ENCODE measurements around the gene KIAA1671.
"Not testable (repeated sequence)": the region's sequence is repeated elsewhere in the genome, so short reads cannot be mapped to it uniquely, and the experiment has no call there.

The KIAA1671 gene

DNA sequence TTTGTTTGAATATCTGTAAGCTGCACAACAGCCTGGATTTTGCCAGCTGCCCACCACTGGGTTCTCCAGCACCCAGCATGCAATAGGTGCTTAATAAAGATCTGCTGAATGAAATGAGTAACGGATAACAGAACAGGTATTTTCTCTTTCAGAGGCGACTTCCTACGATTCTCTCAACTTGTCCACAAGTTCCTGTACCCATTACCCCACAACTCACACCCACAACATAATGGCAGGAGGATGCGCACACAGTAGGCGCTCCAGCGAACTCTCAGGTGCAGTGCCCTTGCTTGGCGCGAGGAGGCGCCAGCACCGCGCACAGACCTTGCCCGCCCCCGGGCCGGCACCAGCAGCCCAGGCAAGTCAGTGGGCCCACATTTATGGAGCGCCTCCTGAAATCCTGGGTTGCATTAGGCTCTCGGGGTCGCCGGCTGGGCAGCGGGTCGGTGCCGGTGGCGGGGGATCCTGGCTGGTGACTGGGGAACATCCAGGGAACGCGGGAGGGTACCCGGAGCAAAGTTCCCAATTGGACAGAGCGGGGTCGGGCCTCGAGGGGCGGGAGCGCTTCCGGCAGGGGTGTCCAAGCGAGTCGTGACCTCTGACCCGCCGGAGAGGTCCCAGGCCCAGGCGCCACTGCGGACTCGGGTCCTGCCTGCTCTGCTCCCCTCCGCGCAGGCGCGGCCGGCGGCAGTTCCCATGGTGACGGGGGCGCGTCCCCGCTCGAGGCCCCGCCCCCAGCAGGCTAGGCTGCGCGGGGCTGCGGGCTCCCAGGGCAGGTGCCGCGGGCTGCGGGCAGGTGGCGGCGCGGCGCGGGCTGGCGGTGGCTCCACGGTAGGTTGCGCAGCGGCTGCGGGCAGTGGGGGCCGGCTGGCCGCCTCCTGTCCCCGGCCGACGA lies at the start of gene KIAA1671:
Gene KIAA1671, plus strand, starts transcription at position 775 of the 895 bp plus-strand sequence. CDS start 75,284 bp downstream, outside the sequence.
- H3K9me3 ChIP-seq (ENCODE audit: control insufficient read depth, low read depth, low read length): no peaks in the 10 kb centered on the region
- H3K36me3 ChIP-seq (ENCODE audit: control insufficient read depth, low read depth, low read length): no peaks in the 10 kb centered on the region
- peaks cover 21% of the 10 kb centered on the region for H3K4me1 ChIP-seq (ENCODE audit: control insufficient read depth, low read depth, low read length)
- peak within 1 kb of the TSS; percentile 82 for H3K4me3 ChIP-seq (ENCODE audit: low read length)
- H3K9ac ChIP-seq (ENCODE audit: low read length): peak within 1 kb of the TSS; percentile 86
- H3K27me3 ChIP-seq (ENCODE audit: control insufficient read depth, insufficient read depth, low read length): peaks cover 8% of the 10 kb centered on the region
- H3K27ac ChIP-seq (ENCODE audit: low read length): peak within 1 kb of the TSS; percentile 24

- Histone ChIP-seq H3K27me3 (ENCODE audit: control insufficient read depth, insufficient read depth, low read length) (no peaks in the 10 kb centered on the region), H3K36me3 (ENCODE audit: control insufficient read depth, low read depth, low read length) (peaks cover 3% of the 10 kb centered on the region), H3K9ac (ENCODE audit: low read length) (no peak overlapping the region), H3K9me3 (ENCODE audit: control insufficient read depth, low read depth, low read length) (no peaks in the 10 kb centered on the region), H3K27ac (ENCODE audit: low read length) (no peak overlapping the region), H3K4me3 (ENCODE audit: low read length) (no peak overlapping the region), H3K4me1 (ENCODE audit: control insufficient read depth, low read depth, low read length) (no peaks in the 10 kb centered on the region)
Observed at GRCh38 chr22:24905909-24906308, 46.6 kb upstream of the KIAA1671 start.

- not testable (repeated sequence) for H3K36me3 ChIP-seq (ENCODE audit: control insufficient read depth, low read depth, low read length); H3K9me3 ChIP-seq (ENCODE audit: control insufficient read depth, low read depth, low read length); H3K27ac ChIP-seq (ENCODE audit: low read length); H3K4me1 ChIP-seq (ENCODE audit: control insufficient read depth, low read depth, low read length); H3K27me3 ChIP-seq (ENCODE audit: control insufficient read depth, insufficient read depth, low read length); H3K9ac ChIP-seq (ENCODE audit: low read length); H3K4me3 ChIP-seq (ENCODE audit: low read length)
Observed at GRCh38 chr22:24907101-24907500, 45.4 kb upstream of the KIAA1671 start.

- Histone ChIP-seq H3K27me3 (ENCODE audit: control insufficient read depth, insufficient read depth, low read length) (no peaks in the 10 kb centered on the region), H3K4me3 (ENCODE audit: low read length) (no peak overlapping the region), H3K9me3 (ENCODE audit: control insufficient read depth, low read depth, low read length) (no peaks in the 10 kb centered on the region), H3K4me1 (ENCODE audit: control insufficient read depth, low read depth, low read length) (no peaks in the 10 kb centered on the region), H3K9ac (ENCODE audit: low read length) (no peak overlapping the region), H3K27ac (ENCODE audit: low read length) (no peak overlapping the region), H3K36me3 (ENCODE audit: control insufficient read depth, low read depth, low read length) (no peaks in the 10 kb centered on the region)
Observed at GRCh38 chr22:24920029-24920428, 32.5 kb upstream of the KIAA1671 start.

DNA sequence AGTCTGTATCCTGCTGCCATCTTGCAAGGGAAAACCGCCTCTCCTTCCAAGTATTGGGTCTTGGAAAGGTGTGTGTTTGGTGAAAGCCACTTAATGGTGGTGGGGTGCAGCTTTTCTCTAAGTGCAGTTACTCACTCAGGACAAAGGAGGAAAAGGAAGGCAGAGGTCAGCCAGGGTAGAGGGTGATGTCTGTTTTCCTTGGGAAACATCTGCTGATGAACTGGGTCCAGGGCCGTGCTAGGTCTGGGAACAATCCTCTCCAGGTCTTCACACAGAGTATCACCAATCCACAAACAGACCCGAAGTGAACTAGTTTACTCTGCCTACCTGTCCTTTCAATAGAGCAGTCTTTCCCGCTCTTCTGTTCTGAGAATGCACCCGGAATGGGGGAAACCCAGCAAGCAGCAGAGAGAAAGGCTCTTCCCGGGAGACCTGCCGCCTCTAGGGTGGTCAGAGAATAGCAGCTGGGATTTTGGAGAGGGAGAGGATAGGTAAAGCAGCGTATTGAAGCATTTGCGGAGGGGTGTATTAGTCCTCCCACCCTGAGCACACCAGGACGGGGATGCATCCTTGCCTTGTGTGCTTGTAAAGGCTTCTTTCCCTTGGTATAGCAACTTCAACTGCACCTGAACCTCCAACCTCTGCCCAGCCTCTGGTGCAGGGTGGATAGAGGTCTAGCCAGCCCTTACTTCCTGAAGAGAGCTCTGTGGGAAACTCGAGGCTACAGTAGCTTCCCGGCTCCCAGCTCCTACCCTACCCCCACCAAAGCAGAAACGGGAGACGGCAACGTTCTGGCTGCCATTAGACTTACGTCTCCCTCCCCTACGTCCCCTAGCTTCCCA lies 26.7 kb upstream of the KIAA1671 start:
- H3K9ac ChIP-seq (ENCODE audit: low read length): no peak overlapping the region
- H3K27ac ChIP-seq (ENCODE audit: low read length): no peak overlapping the region
- no peak overlapping the region for H3K4me3 ChIP-seq (ENCODE audit: low read length)
- H3K36me3 ChIP-seq (ENCODE audit: control insufficient read depth, low read depth, low read length): no peaks in the 10 kb centered on the region
- peaks cover 3% of the 10 kb centered on the region for H3K4me1 ChIP-seq (ENCODE audit: control insufficient read depth, low read depth, low read length)
- H3K9me3 ChIP-seq (ENCODE audit: control insufficient read depth, low read depth, low read length): no peaks in the 10 kb centered on the region
- H3K27me3 ChIP-seq (ENCODE audit: control insufficient read depth, insufficient read depth, low read length): no peaks in the 10 kb centered on the region

GRCh38 chr22:24926428-24926725 lies 26.1 kb upstream of the KIAA1671 start:
- Histone ChIP-seq H3K36me3 (ENCODE audit: control insufficient read depth, low read depth, low read length) (no peaks in the 10 kb centered on the region), H3K27me3 (ENCODE audit: control insufficient read depth, insufficient read depth, low read length) (no peaks in the 10 kb centered on the region), H3K27ac (ENCODE audit: low read length) (no peak overlapping the region), H3K4me3 (ENCODE audit: low read length) (no peak overlapping the region), H3K9ac (ENCODE audit: low read length) (no peak overlapping the region), H3K9me3 (ENCODE audit: control insufficient read depth, low read depth, low read length) (no peaks in the 10 kb centered on the region), H3K4me1 (ENCODE audit: control insufficient read depth, low read depth, low read length) (peaks cover 3% of the 10 kb centered on the region)

DNA sequence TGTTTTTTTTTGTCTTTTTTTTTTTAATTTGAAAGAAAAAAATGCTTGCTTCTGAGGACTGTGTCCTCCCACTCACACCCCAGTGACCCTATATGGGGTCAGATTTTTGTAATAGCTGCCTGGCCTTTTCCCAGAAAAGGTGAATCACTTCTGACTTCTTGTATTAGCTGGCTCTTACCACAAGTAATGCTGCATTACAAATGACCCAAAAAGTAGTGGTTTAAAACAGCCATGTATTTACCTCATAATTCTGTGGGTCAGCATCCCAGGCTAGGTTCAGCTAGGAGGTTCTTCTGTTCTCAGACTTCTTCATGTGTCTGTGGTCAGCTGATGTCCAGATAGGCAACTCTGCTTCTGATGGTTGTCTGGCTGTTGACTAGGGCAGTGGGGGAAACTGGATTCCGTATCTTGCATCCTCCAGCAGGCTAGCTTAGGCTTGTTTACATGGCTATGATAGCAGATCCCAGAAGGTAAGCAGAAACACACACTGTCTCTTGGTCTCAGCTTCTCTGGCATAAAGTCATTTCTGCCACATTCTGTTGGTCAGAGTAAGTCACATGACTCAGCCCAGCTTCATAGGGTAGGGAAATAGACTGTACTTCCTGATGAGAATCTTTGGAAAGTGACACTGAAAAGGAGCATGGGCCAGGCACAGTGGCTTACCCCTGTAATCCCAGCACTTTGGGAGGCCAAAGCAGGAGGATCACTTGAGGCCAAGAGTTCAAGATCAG lies 25.5 kb upstream of the KIAA1671 start:
- no peak overlapping the region for H3K9ac ChIP-seq (ENCODE audit: low read length)
- peaks cover 3% of the 10 kb centered on the region for H3K4me1 ChIP-seq (ENCODE audit: control insufficient read depth, low read depth, low read length)
- no peak overlapping the region for H3K27ac ChIP-seq (ENCODE audit: low read length)
- no peaks in the 10 kb centered on the region for H3K9me3 ChIP-seq (ENCODE audit: control insufficient read depth, low read depth, low read length)
- H3K4me3 ChIP-seq (ENCODE audit: low read length): no peak overlapping the region
- no peaks in the 10 kb centered on the region for H3K36me3 ChIP-seq (ENCODE audit: control insufficient read depth, low read depth, low read length)
- H3K27me3 ChIP-seq (ENCODE audit: control insufficient read depth, insufficient read depth, low read length): no peaks in the 10 kb centered on the region

- no peak overlapping the region for H3K4me3 ChIP-seq (ENCODE audit: low read length)
- H3K27ac ChIP-seq (ENCODE audit: low read length): no peak overlapping the region
- H3K9ac ChIP-seq (ENCODE audit: low read length): no peak overlapping the region
- H3K4me1 ChIP-seq (ENCODE audit: control insufficient read depth, low read depth, low read length): peaks cover 3% of the 10 kb centered on the region
- no peaks in the 10 kb centered on the region for H3K9me3 ChIP-seq (ENCODE audit: control insufficient read depth, low read depth, low read length)
- no peaks in the 10 kb centered on the region for H3K36me3 ChIP-seq (ENCODE audit: control insufficient read depth, low read depth, low read length)
- no peaks in the 10 kb centered on the region for H3K27me3 ChIP-seq (ENCODE audit: control insufficient read depth, insufficient read depth, low read length)
Observed at GRCh38 chr22:24928322-24928721, 24.2 kb upstream of the KIAA1671 start.

DNA sequence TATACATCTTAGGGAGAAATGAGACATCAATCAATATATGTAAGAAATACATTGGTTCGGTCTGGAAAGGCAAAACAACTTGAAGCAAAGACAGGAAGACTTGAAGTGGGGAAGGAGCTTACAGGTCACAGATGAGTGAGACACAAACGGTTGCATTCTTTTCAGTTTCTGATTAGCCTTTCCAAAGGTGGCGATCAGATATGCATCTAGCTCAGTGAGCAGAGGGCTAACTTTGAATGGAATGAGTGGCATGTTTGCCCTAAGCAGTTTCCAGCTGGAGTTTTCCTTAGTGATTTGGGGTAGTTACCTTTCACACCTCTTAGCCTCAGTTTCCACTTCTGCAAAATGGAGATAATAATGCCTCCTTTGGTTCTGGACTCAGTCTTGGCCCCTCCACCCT lies 21.8 kb upstream of the KIAA1671 start:
- Histone ChIP-seq H3K27me3 (ENCODE audit: control insufficient read depth, insufficient read depth, low read length) (no peaks in the 10 kb centered on the region), H3K9ac (ENCODE audit: low read length) (no peak overlapping the region), H3K4me3 (ENCODE audit: low read length) (no peak overlapping the region), H3K9me3 (ENCODE audit: control insufficient read depth, low read depth, low read length) (no peaks in the 10 kb centered on the region), H3K36me3 (ENCODE audit: control insufficient read depth, low read depth, low read length) (no peaks in the 10 kb centered on the region), H3K27ac (ENCODE audit: low read length) (no peak overlapping the region), H3K4me1 (ENCODE audit: control insufficient read depth, low read depth, low read length) (no peaks in the 10 kb centered on the region)

DNA sequence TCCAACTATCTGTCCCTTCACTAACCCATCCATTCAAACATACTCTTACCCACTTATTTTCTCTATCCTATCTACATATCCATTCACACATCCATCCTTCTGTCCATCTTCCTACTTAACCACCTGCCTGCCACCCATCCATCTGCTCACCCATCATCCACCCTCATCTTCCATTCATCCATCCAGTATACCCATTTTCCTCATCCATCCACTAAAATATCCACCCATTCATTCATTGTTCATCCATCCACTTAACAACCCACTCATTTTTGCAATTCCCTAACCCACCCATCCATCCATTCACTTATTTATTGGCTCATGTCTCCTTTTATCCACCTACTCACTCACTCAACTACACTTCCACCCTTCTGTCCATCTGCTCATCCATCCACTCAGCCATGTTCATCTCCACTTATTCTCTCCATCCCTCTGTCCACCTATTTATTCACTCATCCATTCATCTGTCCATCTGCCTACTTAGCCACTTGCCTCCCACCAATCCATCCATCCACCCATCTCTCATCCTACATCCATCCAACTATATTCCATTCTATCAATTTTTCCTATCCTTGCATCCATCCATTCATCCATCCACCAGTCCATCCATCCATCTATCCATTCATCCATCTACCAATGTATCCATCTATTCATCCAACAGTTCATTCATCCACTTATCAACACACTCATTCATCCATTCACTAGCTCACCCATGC lies 16.6 kb upstream of the KIAA1671 start:
- Histone ChIP-seq H3K27ac (ENCODE audit: low read length) (no peak overlapping the region), H3K4me1 (ENCODE audit: control insufficient read depth, low read depth, low read length) (no peaks in the 10 kb centered on the region), H3K36me3 (ENCODE audit: control insufficient read depth, low read depth, low read length) (no peaks in the 10 kb centered on the region), H3K4me3 (ENCODE audit: low read length) (no peak overlapping the region), H3K27me3 (ENCODE audit: control insufficient read depth, insufficient read depth, low read length) (no peaks in the 10 kb centered on the region), H3K9me3 (ENCODE audit: control insufficient read depth, low read depth, low read length) (no peaks in the 10 kb centered on the region), H3K9ac (ENCODE audit: low read length) (no peak overlapping the region)

GRCh38 chr22:24937114-24937513 lies 15.4 kb upstream of the KIAA1671 start:
- Histone ChIP-seq H3K27ac (ENCODE audit: low read length) (no peak overlapping the region), H3K4me3 (ENCODE audit: low read length) (no peak overlapping the region), H3K27me3 (ENCODE audit: control insufficient read depth, insufficient read depth, low read length) (no peaks in the 10 kb centered on the region), H3K4me1 (ENCODE audit: control insufficient read depth, low read depth, low read length) (no peaks in the 10 kb centered on the region), H3K36me3 (ENCODE audit: control insufficient read depth, low read depth, low read length) (no peaks in the 10 kb centered on the region), H3K9ac (ENCODE audit: low read length) (no peak overlapping the region), H3K9me3 (ENCODE audit: control insufficient read depth, low read depth, low read length) (no peaks in the 10 kb centered on the region)
